ENCODE measurements around the gene GABRR3.

- TF ChIP-seq CTCF (IDR thresholded peaks at IDR 0.05; ENCODE audit: poor library complexity, severe bottlenecking) (no peak), EP300 (conservative IDR thresholded peaks at IDR 0.05; ENCODE audit: poor library complexity, severe bottlenecking) (no peak), POLR2AphosphoS5 (IDR thresholded peaks at IDR 0.05) (no peak), TAF1 (IDR thresholded peaks at IDR 0.05; ENCODE audit: low read depth) (no peak), EZH2 (IDR thresholded peaks at IDR 0.05; ENCODE audit: borderline replicate concordance, insufficient read depth, low read length, poor library complexity, severe bottlenecking) (no peak)
Observed at GRCh38 chr3:97968376-97968775, 66.7 kb downstream of the GABRR3 start.

All from neural cell (in vitro differentiated cells).